Activated naive CD4-positive, alpha-beta T cell treated with anti-CD3 and anti-CD28 coated beads, Interleukin-2, amount 10 ng/mL, durations not matched to agents 7 days and 5 days (primary cell): ENCODE results near the gene OR51F1.
"Not testable (repeated sequence)": the region's sequence is repeated elsewhere in the genome, so short reads cannot be mapped to it uniquely, and the experiment has no call there.

Experiments
- CTCF ChIA-PET: fragments of 350-600 bp; sonication (Branson Sonifier 250); formaldehyde crosslinking; loops from one replicate; lab custom pipeline; 2021; ENCODE audit warnings: antibody characterized with exemption; lab: Charles Lee
- DNase-seq: peaks from one replicate; pipeline ENCODE4 v3.0.0-alpha.2; 2020
- H3K27ac Mint-ChIP-seq: one replicate; pipeline ENCODE4 v1.8.0; 2021; ENCODE audit warnings: mild to moderate bottlenecking, moderate library complexity, mixed read lengths
- H3K27me3 Mint-ChIP-seq: one replicate; pipeline ENCODE4 v1.8.0; 2021; ENCODE audit warnings: mild to moderate bottlenecking, mixed read lengths
- H3K36me3 Mint-ChIP-seq: one replicate; pipeline ENCODE4 v1.8.0; 2021; ENCODE audit warnings: mixed read lengths
- H3K4me1 Mint-ChIP-seq: one replicate; pipeline ENCODE4 v1.8.0; 2021; ENCODE audit warnings: mixed read lengths
- H3K4me3 Mint-ChIP-seq: one replicate; pipeline ENCODE4 v1.8.0; 2021; ENCODE audit warnings: mild to moderate bottlenecking, moderate library complexity, mixed read lengths
- H3K9me3 Mint-ChIP-seq: one replicate; pipeline ENCODE4 v1.8.0; 2021; ENCODE audit warnings: mixed read lengths

Gene OR51F1

GRCh38 chr11:4727171-4727570, 42.6 kb downstream of the OR51F1 start:
- CTCF ChIA-PET, result no interaction called here
- no peaks in the 10 kb centered on the region for H3K27me3 Mint-ChIP-seq
- H3K4me1 Mint-ChIP-seq, result no peaks in the 10 kb centered on the region
- H3K4me3 Mint-ChIP-seq, result no peak overlapping the region
- H3K27ac Mint-ChIP-seq, result no peak overlapping the region
- H3K36me3 Mint-ChIP-seq, result no peaks in the 10 kb centered on the region
- no peaks in the 10 kb centered on the region for H3K9me3 Mint-ChIP-seq
- no peak for DNase-seq

- H3K4me1 Mint-ChIP-seq, H3K36me3 Mint-ChIP-seq, H3K4me3 Mint-ChIP-seq, H3K9me3 Mint-ChIP-seq, DNase-seq, H3K27me3 Mint-ChIP-seq, CTCF ChIA-PET, H3K27ac Mint-ChIP-seq: not testable (repeated sequence)
These were observed 46.9 kb downstream of the OR51F1 start for GRCh38 chr11:4722616-4723534.
